Measurements from ENCODE around the gene MLLT6.

MLLT6 gene

DNA sequence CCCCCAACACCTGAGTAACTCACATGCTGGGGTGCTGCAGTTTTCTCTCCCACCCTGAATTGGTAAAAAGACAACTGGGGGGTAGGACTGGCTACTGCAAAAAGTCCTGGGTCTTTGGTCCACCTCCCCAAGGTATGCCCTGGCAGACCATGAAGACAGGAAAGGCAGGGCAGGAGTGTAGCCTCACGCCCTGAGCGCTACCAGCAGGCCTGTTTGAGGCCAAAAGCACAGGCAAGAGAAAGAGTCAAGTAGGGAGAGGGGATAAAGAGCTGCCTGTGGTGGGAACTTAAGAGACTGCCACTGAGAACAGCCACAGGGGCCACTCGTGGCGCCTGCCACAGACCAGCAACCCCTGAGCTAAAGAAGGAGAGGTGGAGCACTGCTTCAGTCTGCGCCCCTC is 61.3 kb downstream of the MLLT6 start:
- DNase-seq (ENCODE audit: low spot score): no peak

DNA sequence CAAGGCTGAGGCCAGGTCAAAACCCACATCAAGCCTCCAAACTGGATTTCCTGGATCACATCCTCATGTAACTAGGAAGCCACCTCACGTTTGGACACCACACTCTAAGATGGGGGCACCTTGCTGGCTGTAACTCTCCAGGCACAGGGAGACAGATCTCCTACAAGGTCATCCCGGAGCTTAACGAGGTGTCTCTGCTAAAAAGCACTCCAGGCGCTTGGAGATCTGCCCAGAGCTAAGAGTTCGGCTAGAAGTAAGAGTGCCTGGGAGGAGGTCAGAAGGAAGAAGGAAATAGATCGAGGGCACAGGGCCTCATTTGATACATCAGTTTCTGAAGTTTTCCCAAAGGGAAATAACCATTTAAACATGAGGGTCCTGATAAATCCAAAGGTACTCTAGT is 63.3 kb downstream of the MLLT6 start:
- no peak for DNase-seq (ENCODE audit: low spot score)

DNA sequence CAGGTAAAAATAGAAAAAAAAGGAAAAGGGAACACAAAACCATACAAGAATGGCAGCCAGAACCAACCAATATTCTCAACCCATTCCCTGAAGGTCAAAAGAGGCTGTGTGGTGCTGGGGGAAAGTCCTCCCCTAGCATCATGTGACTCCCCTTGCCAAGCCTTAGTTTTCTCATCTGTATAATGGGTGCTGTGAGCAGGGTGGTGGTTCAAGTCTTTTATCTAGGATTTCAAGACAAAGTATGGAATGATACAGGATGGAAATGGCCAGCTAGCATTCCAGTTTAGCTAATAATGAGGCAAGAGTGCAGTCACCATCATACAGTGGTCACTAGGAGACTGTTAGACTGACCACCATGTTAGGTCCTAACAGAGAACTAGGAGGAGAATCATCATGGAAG is 68.2 kb downstream of the MLLT6 start:
- DNase-seq (ENCODE audit: low spot score): no peak

- DNase-seq (ENCODE audit: low spot score): peak; percentile 28
Observed at GRCh38 chr17:38777641-38778250, 72.7 kb downstream of the MLLT6 start.
